ENCODE measurements around the gene GALNT14.

GRCh38 chr2:31150120-31150670, 12.0 kb upstream of the GALNT14 start:
- TF ChIP-seq POLR2A (IDR thresholded peaks at IDR 0.05; ENCODE audit: low read length), result no peak
- TF ChIP-seq GATA1 (IDR thresholded peaks at IDR 0.05; ENCODE audit: low read depth, low read length), result no peak

All from erythroblast (primary cell).